Measurements from ENCODE around the gene CRAMP1.
A peak's percentile ranks its signal among the peaks of the same experiment; 100 is the strongest.

Gene CRAMP1, protein sequence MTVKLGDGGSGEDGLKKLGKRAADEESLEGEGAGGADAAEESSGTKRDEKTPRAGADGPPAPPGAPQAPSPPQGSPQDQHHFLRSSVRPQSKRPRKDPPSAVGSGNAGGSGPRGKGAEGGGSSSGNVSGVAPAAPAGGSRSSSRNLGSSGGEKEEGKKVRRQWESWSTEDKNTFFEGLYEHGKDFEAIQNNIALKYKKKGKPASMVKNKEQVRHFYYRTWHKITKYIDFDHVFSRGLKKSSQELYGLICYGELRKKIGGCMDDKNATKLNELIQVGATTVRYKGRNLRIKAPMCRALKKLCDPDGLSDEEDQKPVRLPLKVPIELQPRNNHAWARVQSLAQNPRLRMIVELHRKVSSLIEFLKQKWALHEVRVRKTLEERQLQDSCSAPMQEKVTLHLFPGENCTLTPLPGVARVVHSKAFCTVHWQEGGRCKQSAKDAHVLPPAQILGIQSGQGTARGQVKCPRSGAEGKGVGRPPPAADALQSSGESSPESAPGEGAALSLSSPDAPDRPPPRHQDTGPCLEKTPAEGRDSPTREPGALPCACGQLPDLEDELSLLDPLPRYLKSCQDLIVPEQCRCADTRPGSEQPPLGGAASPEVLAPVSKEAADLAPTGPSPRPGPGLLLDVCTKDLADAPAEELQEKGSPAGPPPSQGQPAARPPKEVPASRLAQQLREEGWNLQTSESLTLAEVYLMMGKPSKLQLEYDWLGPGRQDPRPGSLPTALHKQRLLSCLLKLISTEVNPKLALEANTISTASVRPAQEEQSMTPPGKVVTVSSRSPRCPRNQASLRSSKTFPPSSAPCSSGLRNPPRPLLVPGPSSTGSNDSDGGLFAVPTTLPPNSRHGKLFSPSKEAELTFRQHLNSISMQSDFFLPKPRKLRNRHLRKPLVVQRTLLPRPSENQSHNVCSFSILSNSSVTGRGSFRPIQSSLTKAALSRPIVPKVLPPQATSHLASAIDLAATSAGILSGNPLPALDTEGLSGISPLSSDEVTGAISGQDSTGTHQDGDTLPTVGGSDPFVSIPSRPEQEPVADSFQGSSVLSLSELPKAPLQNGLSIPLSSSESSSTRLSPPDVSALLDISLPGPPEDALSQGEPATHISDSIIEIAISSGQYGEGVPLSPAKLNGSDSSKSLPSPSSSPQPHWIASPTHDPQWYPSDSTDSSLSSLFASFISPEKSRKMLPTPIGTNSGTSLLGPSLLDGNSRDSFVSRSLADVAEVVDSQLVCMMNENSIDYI (N-terminal part only)

GRCh38 chr16:1612320-1613111, at the start of gene CRAMP1:
TSS of gene CRAMP1 (plus strand) at chr16:1612360. CDS start at chr16:1614640, 2,280 bp downstream.
- DNase-seq (ENCODE audit: low read depth): no peak
- TF ChIP-seq, protein P1, sequence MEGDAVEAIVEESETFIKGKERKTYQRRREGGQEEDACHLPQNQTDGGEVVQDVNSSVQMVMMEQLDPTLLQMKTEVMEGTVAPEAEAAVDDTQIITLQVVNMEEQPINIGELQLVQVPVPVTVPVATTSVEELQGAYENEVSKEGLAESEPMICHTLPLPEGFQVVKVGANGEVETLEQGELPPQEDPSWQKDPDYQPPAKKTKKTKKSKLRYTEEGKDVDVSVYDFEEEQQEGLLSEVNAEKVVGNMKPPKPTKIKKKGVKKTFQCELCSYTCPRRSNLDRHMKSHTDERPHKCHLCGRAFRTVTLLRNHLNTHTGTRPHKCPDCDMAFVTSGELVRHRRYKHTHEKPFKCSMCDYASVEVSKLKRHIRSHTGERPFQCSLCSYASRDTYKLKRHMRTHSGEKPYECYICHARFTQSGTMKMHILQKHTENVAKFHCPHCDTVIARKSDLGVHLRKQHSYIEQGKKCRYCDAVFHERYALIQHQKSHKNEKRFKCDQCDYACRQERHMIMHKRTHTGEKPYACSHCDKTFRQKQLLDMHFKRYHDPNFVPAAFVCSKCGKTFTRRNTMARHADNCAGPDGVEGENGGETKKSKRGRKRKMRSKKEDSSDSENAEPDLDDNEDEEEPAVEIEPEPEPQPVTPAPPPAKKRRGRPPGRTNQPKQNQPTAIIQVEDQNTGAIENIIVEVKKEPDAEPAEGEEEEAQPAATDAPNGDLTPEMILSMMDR (conservative IDR thresholded peaks at IDR 0.05; ENCODE audit: low read depth, low read length): no peak
- H3K4me3 ChIP-seq (ENCODE audit: low read length): peak within 1 kb of the TSS; percentile 82

GRCh38 chr16:1563786-1564185, 48.4 kb upstream of the CRAMP1 start:
- no peak overlapping the region for H3K4me3 ChIP-seq (ENCODE audit: low read length)

GRCh38 chr16:1564325-1564724, 47.8 kb upstream of the CRAMP1 start:
- TF ChIP-seq, protein P1 (conservative IDR thresholded peaks at IDR 0.05; ENCODE audit: low read depth, low read length): peak; percentile 28
- DNase-seq (ENCODE audit: low read depth): no peak
- no peak overlapping the region for H3K4me3 ChIP-seq (ENCODE audit: low read length)

More at GRCh38 chr16:1563786-1564185, 48.4 kb upstream of the CRAMP1 start:
- TF ChIP-seq, protein P1 (conservative IDR thresholded peaks at IDR 0.05; ENCODE audit: low read depth, low read length): no peak
- DNase-seq (ENCODE audit: low read depth): no peak

GRCh38 chr16:1565083-1565805, 46.9 kb upstream of the CRAMP1 start:
- DNase-seq (ENCODE audit: low read depth): no peak
- H3K4me3 ChIP-seq (ENCODE audit: low read length): no peak overlapping the region
- TF ChIP-seq, protein P1 (conservative IDR thresholded peaks at IDR 0.05; ENCODE audit: low read depth, low read length): no peak

DNA sequence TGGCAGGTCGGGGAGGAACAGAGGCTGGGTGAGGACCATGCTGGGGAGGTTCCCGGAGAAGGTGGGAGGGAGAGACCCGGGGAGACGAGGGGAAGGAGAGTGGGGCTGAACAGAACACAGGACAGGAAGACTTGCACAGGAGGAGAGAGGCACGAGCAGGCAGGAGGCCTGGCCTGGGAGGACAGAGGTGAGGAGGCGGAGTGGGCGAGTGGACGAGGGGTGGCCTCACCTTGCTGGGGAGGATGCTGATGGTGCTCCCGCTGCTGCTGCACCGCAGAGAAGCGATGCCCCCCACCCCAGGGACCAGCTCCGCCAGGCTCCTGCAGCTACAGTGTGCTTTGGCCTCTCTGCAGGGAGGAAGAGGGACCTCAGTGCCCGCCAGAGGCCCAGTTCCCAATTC, 44.2 kb upstream of the CRAMP1 start:
- TF ChIP-seq, protein P1 (conservative IDR thresholded peaks at IDR 0.05; ENCODE audit: low read depth, low read length): no peak
- no peak for DNase-seq (ENCODE audit: low read depth)
- no peak overlapping the region for H3K4me3 ChIP-seq (ENCODE audit: low read length)

All from retinal pigment epithelial cell (primary cell).